PC-9 (cell line): ENCODE data around the gene GDPD4. TPM values are rescaled to one million over a fixed set of nuclear protein-coding genes. Genes with fewer than 3 reads are reported as not detected.

Source experiments
- BruUV-seq: library from RNA; stranded (reverse); fragments of 400-500 nt; replicated peaks from 2 replicates; lab custom pipeline; 2021; lab: Mats Ljungman, UMichigan
- CTCF ChIA-PET: fragments of 300-600 bp; sonication (Branson Sonifier 250); formaldehyde crosslinking; loops from one replicate; lab custom pipeline; 2022; ENCODE audit warnings: antibody characterized with exemption; lab: Charles Lee
- POLR2A ChIA-PET: fragments of 300-600 bp; sonication (Branson Sonifier 250); formaldehyde crosslinking; loops from one replicate; lab custom pipeline; 2022; ENCODE audit warnings: antibody characterized with exemption; ENCODE audit not compliant: unreplicated experiment; lab: Charles Lee
- DNase-seq, 2 experiments: peaks; one replicate each; pipeline versions ENCODE4 v3.0.0 to v3.0.0-alpha.2; 2015 to 2022; ENCODE audit warnings: mixed read lengths in 1 of 2
- H2AFZ ChIP-seq: fragments of 200-600 bp; sonication (generic); 2 replicates; pipeline ENCODE4 v1.8.1; 2017; ENCODE audit warnings: antibody characterized with exemption
- H3F3A ChIP-seq: fragments of 200-600 bp; sonication (generic); 2 replicates; pipeline ENCODE4 v1.8.1; 2017; ENCODE audit warnings: antibody characterized with exemption, mild to moderate bottlenecking, low read depth; ENCODE audit not compliant: insufficient read depth
- H3K27ac ChIP-seq: fragments of 200-600 bp; sonication (generic); 2 replicates; pipeline ENCODE4 v1.6.1; 2016; ENCODE audit warnings: mixed run types
- H3K27me3 ChIP-seq: fragments of 200-600 bp; sonication (generic); 2 replicates; pipeline ENCODE4 v1.6.1; 2016; ENCODE audit warnings: low read depth, mixed run types; ENCODE audit not compliant: insufficient read depth
- H3K36me3 ChIP-seq: fragments of 200-600 bp; sonication (generic); 2 replicates; pipeline ENCODE4 v1.6.1; 2016; ENCODE audit warnings: low read depth, mixed run types
- H3K4me1 ChIP-seq: fragments of 200-600 bp; sonication (generic); replicated peaks from 2 replicates; pipeline ENCODE4 v1.6.1; 2016; ENCODE audit warnings: mixed run types; ENCODE audit not compliant: insufficient read depth
- H3K4me2 ChIP-seq: fragments of 200-600 bp; sonication (generic); 2 replicates; pipeline ENCODE4 v1.6.1; 2017; ENCODE audit warnings: mixed run types
- H3K4me3 ChIP-seq: fragments of 200-600 bp; sonication (generic); 2 replicates; pipeline ENCODE4 v1.6.1; 2016; ENCODE audit warnings: mixed run types
- H3K79me2 ChIP-seq: fragments of 200-600 bp; sonication (generic); 2 replicates; pipeline ENCODE4 v1.6.1; 2017; ENCODE audit warnings: low read depth, mixed run types
- H3K9me2 ChIP-seq: fragments of 200-600 bp; sonication (generic); 2 replicates; pipeline ENCODE4 v1.8.1; 2017; ENCODE audit warnings: mild to moderate bottlenecking; ENCODE audit not compliant: insufficient read depth
- H3K9me3 ChIP-seq: fragments of 200-600 bp; sonication (generic); 2 replicates; pipeline ENCODE4 v1.8.1; 2016; ENCODE audit warnings: low read depth; ENCODE audit not compliant: insufficient read depth
- H4K20me1 ChIP-seq: fragments of 200-600 bp; sonication (generic); 2 replicates; pipeline ENCODE4 v1.8.1; 2017; ENCODE audit not compliant: insufficient read depth
- EZH2 ChIP-seq: fragments of 200-600 bp; sonication (generic); IDR thresholded peaks from 2 replicates; pipeline ENCODE4 v1.8.0; 2017; ENCODE audit warnings: antibody characterized with exemption, low read depth
- intact Hi-C: fragments of 100-400 bp; cut with micrococcal nuclease; formaldehyde crosslinking; loops from one replicate; pipeline ENCODE4 v1.10.0; 2022; ENCODE audit not compliant: unreplicated experiment
- total RNA-seq: library from RNA; stranded (reverse); gene quantifications from 2 replicates; pipeline ENCODE4 v1.2.3, GENCODE V29; 2021
- TF ChIP-seq, protein P1 (sequence below): fragments of 200-600 bp; sonication (generic); conservative IDR thresholded peaks from 2 replicates; pipeline ENCODE4 v1.6.1; 2017; ENCODE audit warnings: mixed run types, antibody characterized with exemption, mild to moderate bottlenecking, moderate library complexity

GDPD4 gene
- total RNA-seq, 1 experiment from 2014 or later = not detected

DNA sequence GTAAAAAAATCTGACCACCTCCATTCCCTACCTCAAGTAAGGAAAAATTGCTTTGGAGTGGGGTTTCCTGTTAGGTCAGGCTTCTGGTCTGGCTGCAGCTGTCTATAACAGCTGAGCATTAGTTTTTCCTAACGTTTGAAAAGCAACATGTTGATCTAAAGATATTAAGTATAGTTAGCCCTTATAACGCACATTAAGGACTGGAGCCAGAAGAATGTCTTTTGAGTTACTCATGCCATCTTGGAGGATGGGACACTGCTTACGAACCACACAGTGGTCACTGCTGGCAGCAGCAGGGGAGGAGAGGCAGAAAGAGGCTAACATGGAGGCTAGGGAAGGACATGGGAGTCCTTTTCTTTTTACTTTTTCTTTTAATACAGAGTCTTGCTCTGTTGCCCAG is 44.1 kb upstream of the GDPD4 start:
- TF ChIP-seq, protein P1, sequence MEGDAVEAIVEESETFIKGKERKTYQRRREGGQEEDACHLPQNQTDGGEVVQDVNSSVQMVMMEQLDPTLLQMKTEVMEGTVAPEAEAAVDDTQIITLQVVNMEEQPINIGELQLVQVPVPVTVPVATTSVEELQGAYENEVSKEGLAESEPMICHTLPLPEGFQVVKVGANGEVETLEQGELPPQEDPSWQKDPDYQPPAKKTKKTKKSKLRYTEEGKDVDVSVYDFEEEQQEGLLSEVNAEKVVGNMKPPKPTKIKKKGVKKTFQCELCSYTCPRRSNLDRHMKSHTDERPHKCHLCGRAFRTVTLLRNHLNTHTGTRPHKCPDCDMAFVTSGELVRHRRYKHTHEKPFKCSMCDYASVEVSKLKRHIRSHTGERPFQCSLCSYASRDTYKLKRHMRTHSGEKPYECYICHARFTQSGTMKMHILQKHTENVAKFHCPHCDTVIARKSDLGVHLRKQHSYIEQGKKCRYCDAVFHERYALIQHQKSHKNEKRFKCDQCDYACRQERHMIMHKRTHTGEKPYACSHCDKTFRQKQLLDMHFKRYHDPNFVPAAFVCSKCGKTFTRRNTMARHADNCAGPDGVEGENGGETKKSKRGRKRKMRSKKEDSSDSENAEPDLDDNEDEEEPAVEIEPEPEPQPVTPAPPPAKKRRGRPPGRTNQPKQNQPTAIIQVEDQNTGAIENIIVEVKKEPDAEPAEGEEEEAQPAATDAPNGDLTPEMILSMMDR = no peak
- no peak for TF ChIP-seq EZH2
- intact Hi-C loops = no loop called here
- H3K36me3 ChIP-seq = peaks cover 8% of the 10 kb centered on the region; the same call in 1 of the 2 replicates
- no peaks in the 10 kb centered on the region for H4K20me1 ChIP-seq
- DNase-seq = no peak
- BruUV-seq = no TSS peak
- H3K4me2 ChIP-seq = no peak overlapping the region
- ChIA-PET CTCF (no interaction called here), POLR2A (no interaction called here)
- no peaks in the 10 kb centered on the region for H3K79me2 ChIP-seq
- no peaks in the 10 kb centered on the region for H3K4me1 ChIP-seq
- no peaks in the 10 kb centered on the region for H3F3A ChIP-seq
- H3K27ac ChIP-seq = no peak overlapping the region
- H3K9me2 ChIP-seq = no peaks in the 10 kb centered on the region
- no peaks in the 10 kb centered on the region for H3K9me3 ChIP-seq
- no peaks in the 10 kb centered on the region for H3K27me3 ChIP-seq
- H2AFZ ChIP-seq = no peak overlapping the region
- H3K4me3 ChIP-seq = no peak overlapping the region

DNA sequence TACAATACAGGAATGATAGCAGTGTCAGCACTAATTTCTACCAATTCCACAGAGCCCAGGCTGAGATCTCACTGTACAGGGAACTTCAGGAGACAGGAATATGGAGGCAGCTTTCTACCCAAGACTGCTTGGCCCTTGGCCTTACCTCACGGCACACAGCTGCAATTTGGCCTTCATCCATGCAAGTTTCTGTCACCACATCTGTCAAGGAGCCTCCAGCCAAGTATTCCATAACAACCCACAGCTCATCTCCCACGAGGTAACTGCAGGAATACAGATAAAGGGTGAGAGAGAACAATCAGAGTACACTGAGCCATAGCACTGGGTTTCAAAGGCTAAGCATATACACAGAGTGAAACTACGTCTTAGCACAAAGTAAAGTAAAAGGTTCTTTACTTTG is 39.0 kb upstream of the GDPD4 start:
- H3K4me3 ChIP-seq = no peak overlapping the region
- H3F3A ChIP-seq = no peaks in the 10 kb centered on the region
- H3K27ac ChIP-seq = no peak overlapping the region
- no peaks in the 10 kb centered on the region for H3K9me3 ChIP-seq
- no peaks in the 10 kb centered on the region for H3K79me2 ChIP-seq
- TF ChIP-seq EZH2 = no peak
- TF ChIP-seq, protein P1 = no peak
- no peak overlapping the region for H3K4me2 ChIP-seq
- no peaks in the 10 kb centered on the region for H4K20me1 ChIP-seq
- no peaks in the 10 kb centered on the region for H3K9me2 ChIP-seq
- no peaks in the 10 kb centered on the region for H3K4me1 ChIP-seq
- CTCF ChIA-PET = no interaction called here
- H2AFZ ChIP-seq = no peak overlapping the region
- intact Hi-C loops = no loop called here
- DNase-seq = no peak
- POLR2A ChIA-PET = no interaction called here
- H3K36me3 ChIP-seq = peaks cover 22% of the 10 kb centered on the region
- BruUV-seq = no TSS peak
- H3K27me3 ChIP-seq = no peaks in the 10 kb centered on the region

- no peaks in the 10 kb centered on the region for H3K4me1 ChIP-seq
- DNase-seq = no peak
- H4K20me1 ChIP-seq = no peaks in the 10 kb centered on the region
- no peaks in the 10 kb centered on the region; the same call in 1 of the 2 replicates for H3K9me3 ChIP-seq
- H2AFZ ChIP-seq = no peak overlapping the region
- intact Hi-C loops = no loop called here
- no peak overlapping the region for H3K27ac ChIP-seq
- TF ChIP-seq, protein P1 = no peak
- TF ChIP-seq EZH2 = no peak
- H3F3A ChIP-seq = peaks cover 8% of the 10 kb centered on the region; the same call in 1 of the 2 replicates
- peaks cover 13% of the 10 kb centered on the region for H3K36me3 ChIP-seq
- H3K4me2 ChIP-seq = no peak overlapping the region
- H3K27me3 ChIP-seq = no peaks in the 10 kb centered on the region
- ChIA-PET POLR2A (no interaction called here), CTCF (no interaction called here)
- H3K9me2 ChIP-seq = no peaks in the 10 kb centered on the region
- H3K4me3 ChIP-seq = no peak overlapping the region
- no peaks in the 10 kb centered on the region for H3K79me2 ChIP-seq
- BruUV-seq = no TSS peak
These were observed 30.8 kb upstream of the GDPD4 start for GRCh38 chr11:77332259-77332658.
